ENCODE measurements around the gene RPS19. TPM values are rescaled to one million over a fixed set of nuclear protein-coding genes. Genes with fewer than 3 reads are reported as not detected.

The RPS19 gene
- polyA plus RNA-seq, 1 donor (not counting 4 experiments of a cell fraction or from before 2014, with no cell fraction given), result 2,290 TPM

- Histone ChIP-seq H3K27ac (ENCODE audit: control insufficient read depth, insufficient read depth, low read length) (no peak overlapping the region), H3K9me1 (ENCODE audit: control insufficient read depth, extremely low read depth, insufficient read depth, low read length) (no peaks in the 10 kb centered on the region), H3K36me3 (ENCODE audit: control insufficient read depth in 2 of 2, extremely low read depth in 1 of 2, insufficient read depth in 2 of 2, low read length in 2 of 2) (peaks cover 2 to 5% of the 10 kb centered on the region in 2 experiments), H3K79me2 (ENCODE audit: control insufficient read depth, insufficient read depth, low read length) (no peaks in the 10 kb centered on the region), H2AFZ (ENCODE audit: control insufficient read depth, low read length) (no peak overlapping the region), H4K20me1 (ENCODE audit: control insufficient read depth, extremely low read depth, insufficient read depth, low read length) (peaks cover 13% of the 10 kb centered on the region), H3K9ac (ENCODE audit: control insufficient read depth, extremely low read depth, insufficient read depth, low read length) (no peak overlapping the region), H3K4me2 (ENCODE audit: control insufficient read depth, extremely low read depth, insufficient read depth, low read depth, low read length) (no peak overlapping the region), H3K9me3 (ENCODE audit: control insufficient read depth, low read depth, low read length) (no peaks in the 10 kb centered on the region), H3K4me1 (ENCODE audit: control insufficient read depth, extremely low read depth, insufficient read depth, low read length) (no peaks in the 10 kb centered on the region), H3K4me3 (ENCODE audit: control insufficient read depth in 2 of 3, extremely low read depth in 1 of 3, insufficient read depth in 2 of 3, low read depth in 1 of 3, low read length in 3 of 3) (no peak overlapping the region), H3K27me3 (ENCODE audit: control insufficient read depth, extremely low read depth, insufficient read depth, low read length) (peaks cover 59% of the 10 kb centered on the region)
- FAIRE-seq (no peak), DNase-seq (ENCODE audit: low read depth, low spot score) (no peak)
- dilution Hi-C loops (cut with MboI; ENCODE audit: extremely low pct_ligation_motif_present, low sequenced_read_pairs), result no loop called here
- no peak for TF ChIP-seq EZH2 (IDR thresholded peaks at IDR 0.05; ENCODE audit: low read length)
- TF ChIP-seq CTCF (optimal IDR thresholded peaks at IDR 0.05 in 1 of 3, IDR thresholded peaks at IDR 0.05 in 1 of 3, conservative IDR thresholded peaks at IDR 0.05 in 1 of 3; ENCODE audit: extremely low read depth in 1 of 3, insufficient read depth in 2 of 3, low read length in 3 of 3), result no peak
Measured at GRCh38 chr19:41910992-41911888, 51.2 kb downstream of the RPS19 start.

GRCh38 chr19:41911889-41912731, 52.1 kb downstream of the RPS19 start:
- DNase-seq (ENCODE audit: low read depth, low spot score), result no peak
- no peak overlapping the region for H2AFZ ChIP-seq (ENCODE audit: control insufficient read depth, low read length)
- no peaks in the 10 kb centered on the region for H3K9me3 ChIP-seq (ENCODE audit: control insufficient read depth, low read depth, low read length)
- dilution Hi-C loops (cut with MboI; ENCODE audit: extremely low pct_ligation_motif_present, low sequenced_read_pairs), result no loop called here
- TF ChIP-seq EZH2 (IDR thresholded peaks at IDR 0.05; ENCODE audit: low read length) (peak; percentile 100), CTCF (optimal IDR thresholded peaks at IDR 0.05 in 1 of 3, IDR thresholded peaks at IDR 0.05 in 1 of 3, conservative IDR thresholded peaks at IDR 0.05 in 1 of 3; ENCODE audit: extremely low read depth in 1 of 3, insufficient read depth in 2 of 3, low read length in 3 of 3) (no peak)
- H3K4me1 ChIP-seq (ENCODE audit: control insufficient read depth, extremely low read depth, insufficient read depth, low read length), result no peaks in the 10 kb centered on the region
- H3K4me2 ChIP-seq (ENCODE audit: control insufficient read depth, extremely low read depth, insufficient read depth, low read depth, low read length), result no peak overlapping the region
- H3K27ac ChIP-seq (ENCODE audit: control insufficient read depth, insufficient read depth, low read length), result no peak overlapping the region
- no peak overlapping the region for H3K9ac ChIP-seq (ENCODE audit: control insufficient read depth, extremely low read depth, insufficient read depth, low read length)
- H4K20me1 ChIP-seq (ENCODE audit: control insufficient read depth, extremely low read depth, insufficient read depth, low read length), result peaks cover 13% of the 10 kb centered on the region
- peaks cover under 1% of the 10 kb centered on the region in 2 experiments for H3K36me3 ChIP-seq (ENCODE audit: control insufficient read depth in 2 of 2, extremely low read depth in 1 of 2, insufficient read depth in 2 of 2, low read length in 2 of 2)
- H3K79me2 ChIP-seq (ENCODE audit: control insufficient read depth, insufficient read depth, low read length), result no peaks in the 10 kb centered on the region
- no peak for FAIRE-seq
- no peak overlapping the region for H3K4me3 ChIP-seq (ENCODE audit: control insufficient read depth in 2 of 3, extremely low read depth in 1 of 3, insufficient read depth in 2 of 3, low read depth in 1 of 3, low read length in 3 of 3)
- no peaks in the 10 kb centered on the region for H3K9me1 ChIP-seq (ENCODE audit: control insufficient read depth, extremely low read depth, insufficient read depth, low read length)
- peaks cover 68% of the 10 kb centered on the region for H3K27me3 ChIP-seq (ENCODE audit: control insufficient read depth, extremely low read depth, insufficient read depth, low read length)

All from keratinocyte (primary cell).